Left lung (tissue), 10 donors: ENCODE measurements around the gene KIAA1210. TPM values are rescaled to one million over a fixed set of nuclear protein-coding genes. Genes with fewer than 3 reads are reported as not detected.

ENCODE experiments used
- ATAC-seq: fragments of 200-7000 bp; cut with Tn5 transposase; one replicate; pipeline ENCODE4 v1.9.1; 2020; ENCODE audit warnings: moderate library complexity
- DNase-seq, 4 donors: peaks; one replicate each; pipeline ENCODE4 v3.0.0-alpha.2; 2013 to 2020
- H3K27ac ChIP-seq, 2 donors: fragments of 200-600 bp; sonication (generic) in 1 of 2; one replicate each; pipeline versions ENCODE4 v1.5.0 to v1.8.0; 2020 to 2021
- H3K27me3 ChIP-seq, 2 donors: fragments of 200-600 bp; sonication (generic) in 1 of 2; one replicate each; pipeline versions ENCODE4 v1.5.0 to v1.8.0; 2020 to 2021
- H3K36me3 ChIP-seq, 2 donors: fragments of 200-600 bp; sonication (generic) in 1 of 2; one replicate each; pipeline versions ENCODE4 v1.5.0 to v1.8.0; 2020 to 2021
- H3K4me1 ChIP-seq, 2 donors: fragments of 200-600 bp; one replicate each; pipeline ENCODE4 v1.8.0; 2021
- H3K4me3 ChIP-seq, 2 donors: fragments of 200-600 bp; sonication (generic) in 1 of 2; one replicate each; pipeline versions ENCODE4 v1.5.0 to v1.8.0; 2020 to 2021; ENCODE audit warnings: mild to moderate bottlenecking in 1 of 2
- H3K9me3 ChIP-seq, 2 donors: fragments of 200-600 bp; sonication (generic) in 1 of 2; one replicate each; pipeline versions ENCODE4 v1.5.0 to v1.8.0; 2020 to 2021
- intact Hi-C, 2 donors: fragments of 100-400 bp; cut with DNase I; formaldehyde crosslinking; loops; one replicate each; pipeline versions ENCODE4 v1.11.2 to v1.14.2; 2022
- polyA plus RNA-seq, 6 donors: library from polyadenylated mRNA; unstranded; fragments of 120-200 nt; gene quantifications; one replicate each; pipeline ENCODE4 v1.2.1, GENCODE V29; 2013; ENCODE audit not compliant: insufficient read length in 6 of 6
- total RNA-seq, 2 donors: library from RNA; stranded (reverse); fragmentation: NEBNext Ultra II Directional; extraction: Animal tissue kit (Norgen Biotek cat#: 25700); gene quantifications; one replicate each; pipeline ENCODE4 v1.2.1, GENCODE V29; 2021
- TF ChIP-seq, protein P1 (sequence below), 2 donors: fragments of 200-600 bp; sonication (generic) in 1 of 2; IDR thresholded peaks; one replicate each; pipeline versions ENCODE4 v1.5.0 to v1.8.0; 2021; ENCODE audit warnings: antibody characterized with exemption in 2 of 2
- donor health status: DM: no; HTN: yes; CAD: no.
- donor health status: DM: no; HTN: no; CAD: no.

KIAA1210 gene
- total and polyA plus RNA-seq, 8 donors: 0.06 to 1.8 (median 0.92) TPM; not detected in 1

DNA sequence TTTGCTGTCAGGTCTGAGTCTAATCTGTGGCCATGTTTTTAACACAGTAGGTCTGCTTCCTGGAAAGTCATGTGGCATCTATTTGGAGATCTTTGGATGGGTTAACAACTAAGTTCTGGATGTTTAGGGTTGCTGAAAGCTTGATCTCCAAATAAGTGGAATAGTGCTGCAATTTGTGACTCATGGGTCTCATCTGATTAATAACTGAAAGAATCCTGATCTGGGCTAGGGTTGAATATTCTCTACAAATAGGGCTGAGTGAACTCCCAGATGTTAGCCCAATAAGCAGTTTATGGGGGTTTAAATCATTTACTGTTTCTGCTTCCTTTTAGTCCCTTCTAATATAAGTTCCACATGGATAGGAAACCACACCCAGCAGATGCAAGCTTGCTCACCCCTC is 31.7 kb downstream of the KIAA1210 start:
- DNase-seq: no peak
- H3K4me3 ChIP-seq: no peak overlapping the region
- H3K36me3 ChIP-seq: no peaks in the 10 kb centered on the region
- intact Hi-C loops: no loop called here
- H3K27ac ChIP-seq: no peak overlapping the region
- TF ChIP-seq, protein P1, sequence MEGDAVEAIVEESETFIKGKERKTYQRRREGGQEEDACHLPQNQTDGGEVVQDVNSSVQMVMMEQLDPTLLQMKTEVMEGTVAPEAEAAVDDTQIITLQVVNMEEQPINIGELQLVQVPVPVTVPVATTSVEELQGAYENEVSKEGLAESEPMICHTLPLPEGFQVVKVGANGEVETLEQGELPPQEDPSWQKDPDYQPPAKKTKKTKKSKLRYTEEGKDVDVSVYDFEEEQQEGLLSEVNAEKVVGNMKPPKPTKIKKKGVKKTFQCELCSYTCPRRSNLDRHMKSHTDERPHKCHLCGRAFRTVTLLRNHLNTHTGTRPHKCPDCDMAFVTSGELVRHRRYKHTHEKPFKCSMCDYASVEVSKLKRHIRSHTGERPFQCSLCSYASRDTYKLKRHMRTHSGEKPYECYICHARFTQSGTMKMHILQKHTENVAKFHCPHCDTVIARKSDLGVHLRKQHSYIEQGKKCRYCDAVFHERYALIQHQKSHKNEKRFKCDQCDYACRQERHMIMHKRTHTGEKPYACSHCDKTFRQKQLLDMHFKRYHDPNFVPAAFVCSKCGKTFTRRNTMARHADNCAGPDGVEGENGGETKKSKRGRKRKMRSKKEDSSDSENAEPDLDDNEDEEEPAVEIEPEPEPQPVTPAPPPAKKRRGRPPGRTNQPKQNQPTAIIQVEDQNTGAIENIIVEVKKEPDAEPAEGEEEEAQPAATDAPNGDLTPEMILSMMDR (IDR thresholded peaks at IDR 0.05): no peak
- H3K9me3 ChIP-seq: no peaks in the 10 kb centered on the region
- no peaks in the 10 kb centered on the region for H3K27me3 ChIP-seq
- ATAC-seq: no peak
- no peaks in the 10 kb centered on the region for H3K4me1 ChIP-seq

DNA sequence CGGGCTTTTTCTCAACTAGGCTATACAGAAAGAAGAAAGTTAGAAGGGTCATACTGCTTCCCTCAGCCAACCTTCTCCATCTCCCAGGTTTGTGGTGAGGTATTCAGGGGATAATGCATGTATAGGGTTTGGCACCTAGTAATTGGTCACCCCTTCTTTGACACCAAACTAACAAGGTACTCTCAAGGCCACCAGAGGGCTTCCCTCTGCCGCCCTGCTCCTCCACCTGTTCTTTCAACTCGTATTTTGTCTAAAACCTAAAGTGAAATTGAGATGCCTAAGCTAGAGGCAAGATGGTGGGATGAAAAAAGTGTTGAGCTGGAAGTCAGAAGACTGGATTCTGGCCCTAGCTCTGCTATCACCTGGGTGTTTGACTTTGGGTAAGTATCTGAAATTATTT is 32.8 kb downstream of the KIAA1210 start:
- ATAC-seq (no peak), DNase-seq (no peak)
- intact Hi-C loops: no loop called here
- no peaks in the 10 kb centered on the region for H3K36me3 ChIP-seq
- H3K9me3 ChIP-seq: no peaks in the 10 kb centered on the region
- TF ChIP-seq, protein P1 (IDR thresholded peaks at IDR 0.05): no peak
- no peaks in the 10 kb centered on the region for H3K27me3 ChIP-seq
- H3K27ac ChIP-seq: no peak overlapping the region
- no peaks in the 10 kb centered on the region for H3K4me1 ChIP-seq
- H3K4me3 ChIP-seq: no peak overlapping the region

DNA sequence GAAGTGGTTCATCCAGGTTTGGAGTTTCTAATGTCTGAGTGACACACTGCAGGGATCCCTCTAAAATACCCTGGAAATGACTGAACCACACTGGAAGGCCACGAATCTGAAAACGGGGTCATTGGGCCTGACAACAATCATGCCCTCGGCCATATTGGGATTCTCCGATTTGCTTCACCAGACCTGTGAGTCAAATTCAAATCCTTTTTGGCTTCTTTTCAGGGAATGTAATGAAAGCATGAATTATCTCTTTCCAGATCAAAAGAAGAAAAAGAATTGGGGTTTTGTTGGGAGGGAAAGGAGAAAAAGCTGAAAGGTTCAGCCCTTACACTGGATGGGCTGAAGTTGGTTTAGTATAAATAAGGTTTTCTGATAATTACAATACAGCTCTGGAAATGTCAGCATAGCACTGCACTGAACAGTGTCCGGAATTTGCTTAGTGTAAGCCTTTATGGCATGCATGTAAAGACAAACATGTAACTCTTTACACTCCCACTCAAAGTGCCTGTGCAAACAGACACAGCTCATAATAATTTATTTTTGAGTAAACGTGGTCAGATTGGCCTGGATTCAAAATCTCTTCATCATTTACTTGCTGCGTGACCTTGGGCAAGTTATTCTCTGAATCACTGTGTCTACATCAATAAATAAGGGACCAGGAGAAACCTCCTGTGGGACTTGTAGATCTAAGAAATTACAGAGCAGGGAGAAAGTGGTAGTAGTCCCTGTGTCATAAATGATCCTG is 33.4 kb downstream of the KIAA1210 start:
- ATAC-seq: peak; percentile 67
- intact Hi-C loops: no loop called here

DNA sequence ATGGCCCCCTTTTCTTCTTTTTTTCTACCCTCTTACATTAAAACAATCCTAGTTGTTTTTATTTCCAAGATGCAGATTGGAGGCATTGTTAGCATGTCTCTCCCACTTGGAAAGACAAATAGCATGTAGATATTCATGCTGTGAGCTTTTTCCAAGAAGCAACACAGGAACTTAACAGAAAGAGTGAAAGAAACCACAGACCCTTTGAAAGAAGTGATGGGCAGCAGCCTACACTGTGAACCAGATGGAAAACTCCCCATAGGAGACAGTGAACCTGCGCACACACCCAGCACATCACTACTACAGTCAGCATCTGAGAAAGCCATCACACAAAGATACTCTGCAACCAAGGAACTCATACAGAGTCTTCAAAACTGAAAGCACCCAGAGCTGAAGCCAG is 37.0 kb downstream of the KIAA1210 start:
- H3K4me1 ChIP-seq: no peaks in the 10 kb centered on the region
- H3K27ac ChIP-seq: no peak overlapping the region
- no peaks in the 10 kb centered on the region for H3K36me3 ChIP-seq
- TF ChIP-seq, protein P1 (IDR thresholded peaks at IDR 0.05): no peak
- ATAC-seq (no peak), DNase-seq (no peak)
- no peaks in the 10 kb centered on the region for H3K27me3 ChIP-seq
- intact Hi-C loops: no loop called here
- no peaks in the 10 kb centered on the region for H3K9me3 ChIP-seq
- H3K4me3 ChIP-seq: no peak overlapping the region

More for the DNA sequence above, 33.4 kb downstream of the KIAA1210 start:
- DNase-seq: peak in 1 of 4 donors; percentile 6
- H3K4me1 ChIP-seq: no peaks in the 10 kb centered on the region
- no peak overlapping the region for H3K27ac ChIP-seq
- no peaks in the 10 kb centered on the region for H3K9me3 ChIP-seq
- no peaks in the 10 kb centered on the region for H3K36me3 ChIP-seq
- TF ChIP-seq, protein P1 (IDR thresholded peaks at IDR 0.05): no peak
- no peak overlapping the region for H3K4me3 ChIP-seq
- no peaks in the 10 kb centered on the region for H3K27me3 ChIP-seq

DNA sequence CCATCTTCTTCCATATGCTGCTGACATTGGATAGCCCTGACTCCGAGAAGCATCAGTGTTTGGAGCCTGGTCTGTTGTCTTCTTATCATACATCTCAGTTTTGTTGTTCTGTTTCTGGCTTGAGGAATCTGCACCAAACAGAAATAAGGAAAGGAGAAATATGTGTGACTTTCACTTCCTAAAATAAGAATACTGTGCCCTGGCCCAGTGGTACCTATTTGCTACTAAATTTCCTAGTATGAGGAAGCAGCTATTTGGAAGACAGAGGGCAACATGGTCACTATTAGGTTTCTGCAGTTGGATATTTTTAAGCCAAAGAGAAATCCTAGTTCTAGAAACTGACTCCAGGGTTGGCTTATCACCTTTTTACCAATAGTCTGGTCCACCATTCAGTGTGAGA is 38.0 kb downstream of the KIAA1210 start:
- ATAC-seq: no peak
- TF ChIP-seq, protein P1 (IDR thresholded peaks at IDR 0.05): no peak

More for the DNA sequence above, 38.0 kb downstream of the KIAA1210 start:
- no peak for DNase-seq
- intact Hi-C loops: no loop called here
- Histone ChIP-seq H3K4me3 (no peak overlapping the region), H3K36me3 (no peaks in the 10 kb centered on the region), H3K9me3 (no peaks in the 10 kb centered on the region), H3K27me3 (no peaks in the 10 kb centered on the region), H3K4me1 (no peaks in the 10 kb centered on the region), H3K27ac (no peak overlapping the region)
